Astrocyte (in vitro differentiated cells and primary cell): ENCODE data around the gene CHRNE.

Experiments
- CTCF ChIP-seq: IDR thresholded peaks from 2 replicates; pipeline ENCODE4 v1.5.1; 2011; ENCODE audit warnings: low read depth, mild to moderate bottlenecking, inconsistent platforms, low read length, moderate library complexity; ENCODE audit not compliant: insufficient read depth
- EZH2 ChIP-seq: IDR thresholded peaks from 2 replicates; pipeline ENCODE4 v1.6.1; 2012; ENCODE audit warnings: mild to moderate bottlenecking, low read length, inconsistent platforms; ENCODE audit not compliant: insufficient read depth

- TF ChIP-seq CTCF, result no peak
- TF ChIP-seq EZH2, result no peak
These were observed 16.7 kb upstream of the CHRNE start for GRCh38 chr17:4919511-4920047.
